Islet of Langerhans (tissue), 1 donor: ENCODE data around the gene SNX24.
A peak's percentile ranks its signal among the peaks of the same experiment; 100 is the strongest.
"Not testable (repeated sequence)": the region's sequence is repeated elsewhere in the genome, so short reads cannot be mapped to it uniquely, and the experiment has no call there.

Experiments
- FAIRE-seq: peaks from one replicate; lab custom pipeline; 2011; peaks lifted over from hg19 to GRCh38; lab: Jason Lieb, UNC

Gene SNX24

DNA sequence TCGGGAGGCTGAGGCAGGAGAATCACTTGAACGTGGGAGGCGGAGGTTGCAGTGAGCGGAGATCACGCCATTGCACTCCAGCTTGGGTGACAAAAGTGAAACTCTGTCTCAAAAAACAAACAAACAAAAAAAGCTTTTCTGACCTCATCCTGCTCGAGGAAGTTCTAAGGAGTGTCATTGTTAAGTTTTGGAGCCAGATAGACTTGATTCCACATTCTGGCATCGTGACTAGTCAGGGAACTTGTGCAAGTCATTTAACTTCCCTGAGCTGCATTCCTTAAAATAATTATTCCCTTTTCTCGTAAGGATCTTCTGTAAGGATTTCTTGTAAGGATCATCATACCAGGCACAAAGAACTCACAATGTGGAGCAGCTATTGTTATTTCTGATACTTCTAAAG is 26.2 kb downstream of the SNX24 start:
- no peak for FAIRE-seq

DNA sequence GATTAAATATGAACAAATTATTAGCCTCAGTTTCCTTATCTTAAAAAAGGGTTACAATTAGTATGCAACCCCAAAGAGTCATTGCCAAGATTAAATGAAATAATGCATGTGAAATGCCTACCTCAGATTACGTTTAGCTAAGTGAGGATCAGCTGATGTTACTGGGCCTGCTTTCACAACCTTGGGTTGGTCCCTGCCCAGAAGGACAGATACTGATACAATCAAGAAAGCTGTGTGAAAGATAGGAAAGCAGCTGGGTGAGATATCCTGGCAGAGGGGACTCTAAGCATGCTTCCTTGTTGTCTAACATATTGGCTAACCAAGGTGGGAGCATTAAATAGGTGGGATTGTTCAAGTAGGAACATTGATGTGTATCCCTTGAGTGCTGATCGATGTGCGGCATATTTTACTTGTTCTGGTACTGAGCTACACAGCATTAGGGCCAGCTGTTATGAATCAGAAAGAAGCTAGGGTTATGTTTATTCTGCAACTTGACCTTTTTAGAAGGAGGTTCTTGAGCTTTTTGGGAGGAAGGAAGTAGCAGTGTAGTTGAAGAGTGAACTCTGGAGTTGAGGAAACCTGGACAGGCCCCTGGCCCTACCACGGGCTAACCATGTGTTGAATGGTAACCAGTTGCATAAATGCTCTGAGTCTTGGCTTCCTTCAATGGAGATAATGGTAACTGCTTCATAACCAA is 28.9 kb downstream of the SNX24 start:
- FAIRE-seq, result no peak

DNA sequence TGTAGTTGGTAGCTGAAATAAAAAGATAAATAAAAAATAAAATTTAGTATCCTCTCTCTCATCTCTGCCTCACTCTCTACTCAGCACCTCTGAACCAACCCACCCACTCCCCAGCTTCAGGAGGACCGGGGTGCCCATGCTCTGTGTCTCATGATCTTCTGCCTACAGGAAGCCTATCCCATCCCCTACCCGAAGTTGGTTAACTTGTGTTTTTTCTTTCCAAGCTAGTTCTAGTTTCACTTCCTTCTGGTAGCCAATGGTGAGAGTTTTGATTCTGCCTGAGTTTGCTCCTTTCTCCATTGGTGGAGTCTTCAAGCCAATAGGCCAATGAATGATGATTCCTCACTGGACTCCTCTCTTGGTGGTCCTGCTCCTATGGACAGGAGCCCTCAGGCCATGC is 32.1 kb downstream of the SNX24 start:
- FAIRE-seq, result no peak

DNA sequence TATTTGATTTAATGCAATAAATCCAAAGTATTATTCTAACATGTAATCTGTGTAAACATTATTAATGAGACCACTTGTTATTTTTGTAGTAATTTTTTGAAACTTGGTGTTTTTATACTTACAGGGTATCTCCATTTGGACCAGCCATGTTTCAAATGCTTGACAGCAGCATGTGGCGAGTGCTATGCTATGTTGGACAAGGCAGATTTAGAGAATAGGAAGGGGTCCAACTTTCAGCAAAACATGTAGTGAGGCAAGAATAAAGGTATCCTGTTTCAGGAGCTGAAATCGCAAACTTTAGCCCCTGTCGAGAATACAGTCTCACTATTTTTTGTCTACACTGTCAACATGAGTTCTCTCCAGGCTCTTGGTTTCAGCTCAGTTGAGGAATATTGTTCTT is 33.7 kb downstream of the SNX24 start:
- no peak for FAIRE-seq

DNA sequence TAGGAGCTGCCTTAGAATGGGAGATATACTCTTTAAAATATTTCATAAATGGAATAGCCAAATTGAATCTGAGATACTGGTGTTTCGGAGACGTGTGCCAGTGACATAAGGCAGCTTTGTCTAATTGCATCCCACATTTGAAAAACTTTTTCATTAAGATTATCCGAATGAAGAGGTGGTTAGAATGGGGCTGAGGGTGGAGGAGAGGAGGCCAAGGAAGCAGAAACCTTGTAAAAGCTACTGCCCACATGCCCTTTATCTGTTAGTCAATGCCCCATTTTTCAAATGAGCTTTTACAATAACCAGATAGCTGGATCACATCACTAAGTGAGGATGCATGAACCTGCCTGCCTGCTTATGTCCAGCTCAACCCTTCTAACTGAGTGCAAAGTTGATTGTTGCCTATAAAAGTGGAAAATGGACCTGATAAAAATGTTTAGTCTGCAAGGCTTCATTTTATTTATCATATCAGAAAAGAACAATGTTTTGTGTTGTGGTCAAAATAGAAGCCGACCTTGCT is 34.8 kb downstream of the SNX24 start:
- no peak for FAIRE-seq

DNA sequence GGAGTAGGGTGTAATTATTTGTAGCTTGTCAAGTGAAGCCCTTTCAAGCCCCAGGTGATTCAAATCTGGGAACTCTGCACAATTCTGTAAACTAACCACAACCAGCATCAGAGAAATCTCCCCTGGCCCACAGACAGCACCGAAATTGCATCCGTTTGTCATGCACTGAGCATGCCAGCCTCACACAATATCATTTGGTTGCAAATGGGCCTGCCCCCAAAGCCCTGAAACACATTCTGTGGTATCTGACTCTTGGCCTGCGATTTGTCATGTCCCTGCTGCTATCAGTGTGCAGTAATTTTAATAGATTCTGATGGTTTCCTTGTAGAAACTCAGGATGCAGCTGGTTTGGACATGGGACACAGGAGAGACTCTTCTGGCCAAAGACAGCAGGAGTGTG is 35.3 kb downstream of the SNX24 start:
- FAIRE-seq, result no peak

DNA sequence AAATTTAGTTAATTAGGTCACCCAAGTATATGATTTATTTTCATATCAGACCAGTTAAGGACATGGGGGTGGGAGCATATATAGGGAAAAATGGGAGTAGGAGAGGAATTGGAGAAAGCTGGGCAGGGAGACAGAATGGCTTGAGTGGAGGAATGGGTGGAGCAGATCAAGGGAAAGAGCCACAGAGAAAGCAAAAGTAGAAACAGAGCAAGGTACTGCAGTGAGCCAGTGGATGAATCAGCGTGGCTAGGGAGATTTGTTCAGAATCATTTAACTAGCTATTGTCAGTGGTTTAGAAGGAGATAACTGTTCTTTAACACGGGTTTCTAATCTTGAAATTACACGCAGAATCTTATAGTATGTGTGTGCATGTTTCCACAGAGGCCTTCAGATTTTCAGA is 37.4 kb downstream of the SNX24 start:
- FAIRE-seq, result no peak

DNA sequence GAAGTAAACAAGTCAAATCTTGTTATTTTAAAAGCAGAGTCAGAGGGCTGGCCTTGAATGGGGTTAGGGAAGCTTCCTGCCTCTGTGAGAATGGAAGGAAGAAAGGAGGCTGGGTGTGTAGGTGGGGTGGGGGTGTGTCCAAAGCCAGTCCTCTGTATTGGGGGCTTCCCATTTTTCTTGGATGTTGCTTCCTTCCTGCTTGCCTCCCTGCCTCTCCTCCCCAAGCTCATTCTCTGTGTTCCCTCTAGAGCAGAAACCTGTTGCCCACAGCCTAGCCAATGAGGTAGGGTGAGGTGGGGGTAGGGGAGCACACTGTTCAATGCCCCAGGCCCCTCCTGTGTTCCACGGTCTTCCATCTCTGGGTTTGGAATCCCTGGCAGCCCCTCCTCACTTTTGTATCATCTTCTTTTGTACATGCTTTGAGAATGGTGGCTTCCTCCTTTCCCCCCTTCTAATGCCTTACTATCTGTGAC is 39.7 kb downstream of the SNX24 start:
- no peak for FAIRE-seq

DNA sequence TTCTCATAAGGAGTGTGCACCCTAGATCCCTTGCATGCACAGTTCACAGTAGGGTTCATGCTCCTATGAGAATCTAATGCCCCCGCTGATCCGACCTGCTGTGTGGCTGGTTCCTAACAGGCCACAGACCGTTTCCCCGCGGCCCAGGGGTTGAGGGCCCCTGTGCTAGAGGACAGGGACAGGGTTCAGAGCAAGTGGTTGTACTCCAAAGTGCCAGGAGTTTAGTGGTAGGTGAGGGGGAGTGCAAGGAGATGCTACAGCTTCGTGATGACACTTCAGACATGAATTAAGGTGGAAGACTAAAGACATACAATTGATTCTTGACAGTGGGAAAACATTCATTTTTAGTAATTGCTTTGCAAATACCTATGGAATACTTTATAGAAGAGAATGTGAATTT is 40.5 kb downstream of the SNX24 start:
- no peak for FAIRE-seq

DNA sequence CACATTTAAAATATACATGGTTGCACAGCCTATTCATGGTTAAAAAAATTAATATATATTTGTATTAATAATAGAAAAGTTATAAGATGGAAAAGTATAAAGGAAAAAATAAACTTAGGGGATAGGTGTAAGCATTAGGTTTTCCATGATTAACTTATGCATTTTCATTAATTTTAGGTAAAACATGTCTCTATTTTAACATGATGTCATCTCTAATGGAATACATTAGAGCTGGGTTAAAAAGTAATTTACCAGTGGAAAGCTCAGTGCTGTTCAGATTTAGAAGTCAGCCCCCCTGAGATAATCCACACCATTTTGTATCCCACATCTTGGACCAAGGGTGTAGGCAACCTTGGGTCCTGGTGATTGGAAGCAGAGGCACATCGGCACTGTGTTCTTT is 49.7 kb downstream of the SNX24 start:
- FAIRE-seq, result no peak

DNA sequence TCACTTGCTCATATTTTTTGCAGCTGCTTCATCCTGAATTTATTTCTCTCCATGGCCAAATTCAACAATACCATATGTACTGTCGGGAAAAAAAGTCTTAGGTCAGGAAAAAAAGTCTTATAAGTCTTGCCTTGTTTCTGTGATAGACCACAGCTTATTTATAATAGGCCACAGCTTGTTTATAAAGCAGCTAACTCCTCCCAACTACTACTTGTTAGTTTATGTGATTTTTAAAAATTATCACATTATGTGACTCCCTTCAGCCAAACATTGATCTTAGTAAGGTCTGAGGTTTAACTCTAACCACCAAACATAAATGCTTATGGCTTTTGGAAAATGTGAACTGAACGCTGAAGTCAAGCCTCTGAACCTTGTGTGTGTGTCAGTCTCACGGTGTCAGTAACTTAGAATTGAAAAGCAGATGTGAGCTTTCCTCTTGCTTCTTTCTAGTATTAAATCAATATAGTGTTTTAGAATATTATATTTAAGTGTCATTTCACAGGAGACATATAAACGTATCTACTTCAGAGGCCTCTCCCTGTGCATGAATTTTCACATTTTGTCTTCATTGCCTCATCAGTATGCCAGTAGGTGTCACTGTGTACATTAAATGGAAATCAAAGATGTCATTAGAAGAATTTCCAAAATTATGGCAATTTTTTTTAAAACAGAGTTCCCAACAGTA is 51.3 kb downstream of the SNX24 start:
- peak; percentile 95 for FAIRE-seq

DNA sequence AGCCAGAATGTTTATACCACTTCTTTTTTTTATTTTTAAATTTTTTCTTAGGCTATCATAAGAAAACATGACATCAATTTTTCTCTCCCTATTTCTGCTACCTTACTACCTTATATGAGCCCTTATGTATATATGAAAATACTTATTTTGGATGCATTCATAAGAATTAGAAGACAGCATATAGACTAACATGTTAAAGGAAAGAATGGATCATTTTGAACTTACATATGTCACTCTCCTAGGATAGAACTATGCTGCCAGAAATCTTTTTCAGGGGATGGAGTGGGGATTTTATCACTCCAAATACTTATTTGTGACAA is 51.8 kb downstream of the SNX24 start:
- no peak for FAIRE-seq

DNA sequence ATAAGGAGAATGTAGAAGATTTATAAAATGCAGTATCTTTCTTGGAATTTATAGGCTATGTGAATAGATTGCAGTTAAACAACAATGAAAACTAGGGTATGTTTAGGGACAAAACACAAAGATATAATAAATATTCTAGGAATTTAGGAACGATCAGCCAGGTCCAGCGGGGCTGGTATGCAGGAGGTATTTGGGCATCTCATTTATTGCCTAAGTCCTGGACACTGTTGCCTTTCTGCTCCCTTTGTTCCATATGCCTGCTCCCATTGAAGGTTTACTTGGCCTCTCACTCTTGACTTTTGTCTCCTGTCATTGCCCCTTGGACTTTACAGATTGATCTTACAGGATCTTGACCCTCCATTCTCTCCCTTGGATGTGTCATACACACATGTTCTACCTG is 55.9 kb downstream of the SNX24 start:
- no peak for FAIRE-seq

DNA sequence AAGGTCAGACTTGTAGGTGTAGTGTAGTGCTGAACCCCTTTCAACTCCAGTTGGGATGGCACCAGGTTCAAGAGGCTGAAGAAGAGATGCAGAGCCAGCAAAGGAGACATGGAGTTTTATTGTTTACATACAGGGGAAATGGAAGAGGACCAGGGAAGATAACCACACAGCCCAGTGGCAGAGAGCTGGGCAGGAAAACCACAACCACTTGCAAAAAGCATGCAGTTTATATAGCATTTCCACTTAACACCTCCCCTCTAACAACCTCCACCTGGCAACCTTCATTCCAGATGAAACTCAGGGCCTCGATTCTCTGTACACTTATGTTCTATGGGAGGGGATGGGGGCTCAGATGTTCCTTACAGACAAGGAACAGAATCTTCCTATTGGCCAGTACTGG is 56.9 kb downstream of the SNX24 start:
- no peak for FAIRE-seq

DNA sequence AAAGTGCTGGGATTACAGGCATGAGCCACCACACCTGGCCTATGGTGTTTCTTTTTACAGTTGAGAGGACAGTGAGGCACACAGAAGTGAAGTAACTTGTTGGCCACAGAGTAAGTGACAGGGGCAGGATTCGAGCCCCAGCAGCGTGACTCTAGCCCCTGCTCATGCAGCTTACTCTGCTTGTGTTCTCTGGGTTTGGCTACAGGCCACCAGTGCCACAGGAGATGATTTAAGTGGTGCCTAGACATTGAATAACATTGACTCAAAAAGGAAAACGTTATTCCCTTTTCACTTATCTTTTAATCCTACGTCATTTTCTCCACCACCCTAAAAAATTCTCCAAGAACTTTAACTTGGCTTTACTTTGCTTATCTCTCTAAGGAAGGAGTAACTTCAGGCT is 61.4 kb downstream of the SNX24 start:
- FAIRE-seq, result no peak

DNA sequence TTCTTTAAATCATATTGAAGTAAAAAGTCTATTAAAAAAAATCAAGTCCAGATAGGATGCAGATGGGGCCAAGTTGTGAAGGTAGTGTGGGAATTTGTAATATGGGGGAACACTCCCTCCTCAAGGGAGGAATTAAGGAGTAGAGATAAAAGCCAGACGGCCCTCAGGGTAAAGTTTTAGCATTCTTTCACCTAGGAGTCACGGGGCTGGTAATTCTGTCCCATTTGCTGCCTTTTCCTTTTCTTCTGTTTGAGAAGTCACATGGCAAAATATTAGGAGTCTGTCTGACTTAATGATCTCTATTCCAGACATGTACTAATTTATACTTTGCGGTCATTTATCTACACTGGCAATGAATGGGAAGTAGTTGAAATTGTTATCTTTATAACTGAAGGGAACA is 61.9 kb downstream of the SNX24 start:
- no peak for FAIRE-seq

DNA sequence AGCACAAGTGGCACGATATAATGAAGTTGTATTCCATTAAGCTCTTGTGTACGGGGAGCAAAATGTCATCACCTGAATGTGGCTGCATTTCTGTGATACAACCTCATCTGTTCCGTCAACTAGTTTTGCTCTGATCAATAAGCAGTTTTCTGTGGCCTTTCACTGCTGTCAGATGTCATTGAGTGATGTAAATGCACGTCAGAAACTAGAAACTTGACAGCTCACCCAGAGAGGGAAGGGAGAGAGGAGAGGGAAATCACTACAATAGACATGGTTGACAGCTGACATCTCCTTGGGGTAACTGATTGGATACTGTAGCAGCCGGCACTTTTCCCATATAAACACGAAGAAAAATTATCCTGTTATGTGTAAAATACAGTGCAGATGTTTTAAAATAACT is 62.7 kb downstream of the SNX24 start:
- FAIRE-seq, result no peak

DNA sequence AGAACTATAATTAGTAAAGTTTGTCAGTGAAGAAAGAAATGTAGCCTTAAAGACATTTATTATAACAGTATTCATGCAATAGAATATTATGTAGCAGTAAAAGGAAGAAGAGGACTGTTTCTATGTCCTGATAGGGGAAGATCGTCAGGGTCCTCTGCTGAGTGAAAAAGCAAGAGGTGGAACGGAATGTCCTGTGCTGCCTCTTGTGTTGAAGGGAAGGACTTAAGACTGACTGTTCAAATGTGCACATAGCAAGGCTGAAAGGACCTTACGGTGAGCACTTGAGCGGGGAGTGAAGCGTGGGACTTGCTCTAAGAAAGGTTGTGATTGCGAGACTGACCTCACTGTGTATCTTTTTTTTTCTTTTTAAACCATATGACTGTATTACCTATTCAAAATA is 63.2 kb downstream of the SNX24 start:
- FAIRE-seq, result no peak

DNA sequence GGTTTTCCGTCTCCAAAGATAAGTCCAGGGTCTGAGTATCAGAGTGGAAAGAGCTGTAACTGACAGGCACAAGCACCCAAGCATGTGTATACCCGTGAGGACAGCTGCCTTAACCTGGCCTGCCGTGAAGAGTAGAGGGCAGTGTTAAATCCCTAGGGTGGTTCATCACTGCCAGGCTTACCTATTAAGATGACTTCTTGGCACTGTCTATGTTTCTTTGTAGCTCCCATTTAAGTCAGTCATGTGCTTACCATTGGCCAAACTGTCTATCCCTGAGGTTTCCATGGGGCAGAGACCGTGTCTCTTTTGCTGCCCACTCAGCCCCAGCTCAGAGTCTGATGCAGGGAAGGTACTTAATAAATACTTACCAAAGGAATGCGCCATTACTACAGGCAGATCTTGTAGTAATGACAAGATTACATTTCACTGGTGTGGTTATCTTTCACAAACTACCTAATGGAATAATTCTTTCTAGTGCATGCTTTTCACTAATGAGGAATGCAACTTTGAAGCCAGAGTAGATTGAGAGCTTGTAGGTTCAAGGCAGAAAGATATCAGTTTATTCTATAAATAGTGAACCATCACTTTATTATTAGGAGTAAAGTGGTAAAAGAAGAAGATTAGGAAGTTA is 64.2 kb downstream of the SNX24 start:
- FAIRE-seq, result no peak

DNA sequence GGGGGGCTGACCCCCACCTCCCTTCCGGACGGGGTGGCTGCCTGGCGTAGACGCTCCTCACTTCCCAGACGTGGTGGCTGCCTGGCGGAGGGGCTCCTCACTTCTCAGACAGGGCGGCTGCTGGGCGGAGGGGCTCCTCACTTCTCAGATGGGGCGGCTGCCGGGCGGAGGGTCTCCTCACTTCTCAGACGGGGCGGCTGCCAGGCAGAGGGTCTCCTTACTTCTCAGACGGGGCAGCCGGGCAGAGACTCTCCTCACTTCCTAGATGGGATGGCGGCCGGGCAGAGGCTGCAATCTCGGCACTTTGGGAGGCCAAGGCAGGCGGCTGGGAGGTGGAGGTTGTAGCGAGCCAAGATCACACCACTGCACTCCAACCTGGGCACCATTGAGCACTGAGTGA is 68.0 kb downstream of the SNX24 start:
- not testable (repeated sequence) for FAIRE-seq

DNA sequence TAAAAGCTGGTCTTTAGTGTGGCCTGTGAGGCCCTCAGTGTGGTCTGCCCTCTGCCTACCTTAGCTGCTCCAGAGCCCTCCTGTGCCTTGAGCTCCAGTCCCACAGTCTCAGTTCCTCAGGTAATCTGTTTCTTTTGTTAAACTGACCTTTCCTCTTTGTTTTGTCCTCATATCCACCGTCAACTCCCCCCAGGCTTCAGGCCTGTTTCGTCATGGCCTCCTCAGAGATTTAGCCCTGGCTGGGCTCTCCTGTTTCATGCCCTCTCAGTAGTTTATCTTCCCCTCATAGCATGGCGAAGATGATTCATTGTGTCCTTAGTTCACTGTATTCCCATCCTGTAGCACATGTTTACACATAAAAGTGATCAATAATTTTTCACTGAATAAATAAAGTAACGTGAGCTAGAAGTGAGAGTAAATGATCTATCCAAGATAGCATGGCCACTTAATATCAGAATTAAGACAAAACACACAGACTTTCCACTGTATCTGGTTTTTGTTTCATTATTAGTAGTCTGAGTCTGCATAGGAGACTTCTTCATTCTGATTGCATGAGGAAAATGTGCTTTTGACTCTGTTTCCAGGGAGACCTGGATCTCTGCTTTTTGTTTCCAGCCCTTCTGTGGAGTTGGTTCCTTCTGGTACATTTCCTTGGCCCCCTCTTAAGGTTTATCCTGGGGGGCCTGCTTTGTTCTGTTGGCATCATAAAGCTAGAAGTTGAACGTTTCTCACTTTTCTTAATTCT is 70.5 kb downstream of the SNX24 start:
- no peak for FAIRE-seq

DNA sequence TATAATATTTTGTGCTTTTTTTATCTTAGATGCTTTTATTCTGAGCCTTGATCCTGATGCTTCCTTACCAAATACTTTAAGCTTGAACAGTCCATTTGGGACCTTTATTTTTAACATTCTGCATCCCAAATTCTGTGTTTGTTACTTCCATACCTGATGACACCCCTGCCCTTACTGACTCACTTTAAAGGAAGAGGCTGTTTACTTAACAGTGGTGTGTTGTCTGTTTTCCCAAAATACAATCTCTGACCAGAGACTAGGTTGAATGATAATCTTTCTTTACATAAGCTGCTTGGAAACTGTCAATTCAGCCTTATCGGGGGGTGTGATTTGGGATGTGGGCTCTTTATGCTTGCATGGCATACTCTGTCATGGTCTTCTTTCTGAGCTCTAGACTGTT is 71.1 kb downstream of the SNX24 start:
- no peak for FAIRE-seq

DNA sequence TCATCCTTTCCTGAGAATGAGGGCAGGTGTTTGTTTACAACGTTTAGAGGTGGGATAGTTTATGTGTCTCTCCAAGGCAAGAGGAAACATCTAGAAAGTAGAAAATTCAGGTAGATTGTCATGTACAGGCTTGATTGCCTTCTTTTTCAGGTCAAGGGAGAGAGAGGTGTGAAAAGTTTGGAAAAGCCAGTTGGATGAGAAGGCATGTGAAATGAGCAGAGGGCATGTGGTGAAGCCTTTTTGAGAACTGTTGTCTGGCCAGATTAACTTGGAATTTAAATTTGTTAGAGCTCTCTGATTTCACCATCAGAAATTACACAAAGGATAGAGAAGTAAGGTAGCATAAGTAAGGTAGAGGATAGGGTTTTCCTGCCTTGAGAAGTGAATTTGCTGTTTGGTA is 74.6 kb downstream of the SNX24 start:
- no peak for FAIRE-seq
